HEK293 (cell line): Measurements from ENCODE around the gene CDCA8.

Experiments
- CTCF ChIA-PET: fragments of 350-600 bp; formaldehyde crosslinking; extraction: SDS; loops from one replicate; lab custom pipeline; 2021; ENCODE audit warnings: antibody characterized with exemption; lab: Yijun Ruan, JAX
- POLR2A ChIA-PET: fragments of 300-600 bp; formaldehyde crosslinking; extraction: SDS; loops from one replicate; lab custom pipeline; 2020; ENCODE audit warnings: antibody characterized with exemption, inconsistent platforms; lab: Yijun Ruan, JAX
- H3K27ac ChIP-seq: fragments of 200-500 bp; sonication (Bioruptor generic); 2 replicates; pipeline ENCODE4 v1.5.1; 2014; ENCODE audit warnings: low read depth, low read length, control low read depth, inconsistent platforms; ENCODE audit errors: extremely low read depth
- H3K36me3 ChIP-seq, 2 experiments: fragments of 200-500 bp in 1 of 2; sonication (Bioruptor generic) in 1 of 2; 1 replicate in 1 of 2; 2 replicates in 1 of 2; pipeline ENCODE4 v1.5.1; 2014 to 2017; ENCODE audit warnings: inconsistent platforms in 2 of 2, low read length in 2 of 2; ENCODE audit not compliant: control insufficient read depth in 2 of 2, insufficient read depth in 1 of 2
- H3K4me1 ChIP-seq: fragments of 200-500 bp; sonication (Bioruptor generic); 2 replicates; pipeline ENCODE4 v1.5.1; 2014; ENCODE audit warnings: mild to moderate bottlenecking, low read length, inconsistent platforms; ENCODE audit not compliant: control insufficient read depth, insufficient read depth
- H3K4me3 ChIP-seq: 2 replicates; pipeline ENCODE4 v1.5.1; 2011; ENCODE audit warnings: low read depth, mild to moderate bottlenecking, control low read depth, low read length, moderate library complexity
- H3K9me3 ChIP-seq: fragments of 200-500 bp; sonication (Bioruptor generic); 2 replicates; pipeline ENCODE4 v1.5.1; 2014; ENCODE audit warnings: low read depth, low read length, inconsistent platforms; ENCODE audit not compliant: control insufficient read depth, insufficient read depth
- INSM2 ChIP-seq: fragments of 450-650 bp; formaldehyde crosslinking; IDR thresholded peaks from 2 replicates; pipeline ENCODE4 v1.5.1; 2016; ENCODE audit warnings: missing biosample characterization, missing genetic modification characterization
- OSR2 ChIP-seq: fragments of 450-650 bp; formaldehyde crosslinking; IDR thresholded peaks from 2 replicates; pipeline ENCODE4 v1.5.1; 2016; ENCODE audit warnings: missing biosample characterization, missing genetic modification characterization
- PRDM1 ChIP-seq: fragments of 450-650 bp; formaldehyde crosslinking; IDR thresholded peaks from 2 replicates; pipeline ENCODE4; 2016; ENCODE audit warnings: missing biosample characterization, missing genetic modification characterization
- PRDM4 ChIP-seq: fragments of 450-650 bp; formaldehyde crosslinking; IDR thresholded peaks from 2 replicates; pipeline ENCODE4 v1.5.1; 2017; ENCODE audit warnings: missing biosample characterization, missing genetic modification characterization
- SALL2 ChIP-seq: fragments of 450-650 bp; formaldehyde crosslinking; IDR thresholded peaks from 2 replicates; pipeline ENCODE4 v1.5.0; 2017; ENCODE audit warnings: missing biosample characterization, mild to moderate bottlenecking, missing genetic modification characterization, borderline replicate concordance
- YY1 ChIP-seq: fragments of 450-650 bp; formaldehyde crosslinking; IDR thresholded peaks from 2 replicates; pipeline ENCODE4 v1.5.1; 2018; ENCODE audit warnings: missing biosample characterization, missing genetic modification characterization
- ZBTB49 ChIP-seq: fragments of 450-650 bp; formaldehyde crosslinking; IDR thresholded peaks from 2 replicates; pipeline ENCODE4 v1.5.1; 2016; ENCODE audit warnings: missing biosample characterization, missing genetic modification characterization, low read depth
- ZFP69B ChIP-seq: fragments of 450-650 bp; formaldehyde crosslinking; IDR thresholded peaks from 2 replicates; pipeline ENCODE4 v1.5.1; 2016; ENCODE audit warnings: missing biosample characterization, missing genetic modification characterization
- ZNF23 ChIP-seq: fragments of 450-650 bp; formaldehyde crosslinking; IDR thresholded peaks from 2 replicates; pipeline ENCODE4 v1.5.1; 2016; ENCODE audit warnings: missing biosample characterization, missing genetic modification characterization, borderline replicate concordance
- ZNF391 ChIP-seq: fragments of 450-650 bp; formaldehyde crosslinking; IDR thresholded peaks from 2 replicates; pipeline ENCODE4 v1.5.1; 2016; ENCODE audit warnings: low read depth, missing biosample characterization, missing genetic modification characterization, borderline replicate concordance
- ZNF514 ChIP-seq: fragments of 450-650 bp; formaldehyde crosslinking; IDR thresholded peaks from 2 replicates; pipeline ENCODE4 v1.5.1; 2016; ENCODE audit warnings: missing biosample characterization, missing genetic modification characterization
- ZNF521 ChIP-seq: fragments of 450-650 bp; formaldehyde crosslinking; IDR thresholded peaks from 2 replicates; pipeline ENCODE4 v1.5.1; 2017; ENCODE audit warnings: missing biosample characterization, mild to moderate bottlenecking, missing genetic modification characterization
- ZNF600 ChIP-seq: fragments of 450-650 bp; formaldehyde crosslinking; IDR thresholded peaks from 2 replicates; pipeline ENCODE4 v1.5.1; 2016; ENCODE audit warnings: missing biosample characterization, missing genetic modification characterization
- ZNF629 ChIP-seq: fragments of 450-650 bp; formaldehyde crosslinking; IDR thresholded peaks from 2 replicates; pipeline ENCODE4 v1.5.1; 2017; ENCODE audit warnings: missing biosample characterization, missing genetic modification characterization
- ZNF76 ChIP-seq: fragments of 450-650 bp; formaldehyde crosslinking; IDR thresholded peaks from 2 replicates; pipeline ENCODE4; 2016; ENCODE audit warnings: low read depth, missing biosample characterization, missing genetic modification characterization, borderline replicate concordance
- ZNF776 ChIP-seq: fragments of 450-650 bp; formaldehyde crosslinking; IDR thresholded peaks from 2 replicates; pipeline ENCODE4 v1.5.0; 2017; ENCODE audit warnings: missing biosample characterization, missing genetic modification characterization, borderline replicate concordance

Gene CDCA8

GRCh38 chr1:37699147-37699546 is 6.8 kb downstream of the CDCA8 start:
- ChIA-PET POLR2A (interaction anchor here (1.0 to 1.2 kb wide), 2 partner anchors 8 to 12 kb away, joined by 3 to 4 read pairs; a partner anchor contains a TSS), CTCF (interaction anchor here (1.4 kb wide), 1 partner anchor 96 kb away, joined by 3 read pairs; no protein-coding TSS in a partner anchor)
- no peak overlapping the region for H3K4me3 ChIP-seq
- peaks cover 61 to 96% of the 10 kb centered on the region in 2 experiments for H3K36me3 ChIP-seq
- TF ChIP-seq PRDM1 (peak; percentile 74), ZBTB49 (tag by site-specific recombination) (no peak)
- H3K27ac ChIP-seq, result no peak overlapping the region
- no peaks in the 10 kb centered on the region for H3K4me1 ChIP-seq
- no peaks in the 10 kb centered on the region for H3K9me3 ChIP-seq

GRCh38 chr1:37701051-37701450 is 8.7 kb downstream of the CDCA8 start:
- H3K36me3 ChIP-seq, result peaks cover 62 to 95% of the 10 kb centered on the region in 2 experiments
- ChIA-PET CTCF (interaction anchor here (0.6 to 1.3 kb wide), 3 partner anchors 98 to 288 kb away, joined by 3 to 5 read pairs (median 3); no protein-coding TSS in a partner anchor), POLR2A (interaction anchor here (0.7 kb wide), 1 partner anchor 8 kb away, joined by 3 read pairs; no protein-coding TSS in a partner anchor)

GRCh38 chr1:37703061-37703460 is 10.7 kb downstream of the CDCA8 start:
- H3K36me3 ChIP-seq, result peaks cover 63 to 95% of the 10 kb centered on the region in 2 experiments
- TF ChIP-seq ZNF23 (tag by site-specific recombination) (no peak), YY1 (tag by site-specific recombination) (no peak), ZNF76 (tag by site-specific recombination) (no peak), INSM2 (tag by site-specific recombination) (no peak), ZNF514 (no peak), ZNF521 (tag by site-specific recombination) (no peak), ZNF629 (tag by site-specific recombination) (no peak), SALL2 (tag by site-specific recombination) (no peak), PRDM4 (tag by site-specific recombination) (no peak)
- POLR2A ChIA-PET, result no interaction called here
- no peak overlapping the region for H3K27ac ChIP-seq
- H3K9me3 ChIP-seq, result no peaks in the 10 kb centered on the region
- H3K4me3 ChIP-seq, result no peak overlapping the region
- CTCF ChIA-PET, result interaction anchor here (0.6 kb wide), 1 partner anchor 10 kb away, joined by 3 read pairs; no protein-coding TSS in a partner anchor
- no peaks in the 10 kb centered on the region for H3K4me1 ChIP-seq

More at GRCh38 chr1:37701051-37701450, 8.7 kb downstream of the CDCA8 start:
- H3K27ac ChIP-seq, result no peak overlapping the region
- no peaks in the 10 kb centered on the region for H3K4me1 ChIP-seq
- TF ChIP-seq ZNF600 (tag by site-specific recombination), result peak; percentile 28; the same call in 1 of the 2 replicates
- TF ChIP-seq ZNF776 (tag by site-specific recombination), result no peak
- TF ChIP-seq ZFP69B (tag by site-specific recombination), result no peak
- TF ChIP-seq OSR2 (tag by site-specific recombination), result no peak
- no peak for TF ChIP-seq ZNF391
- H3K9me3 ChIP-seq, result no peaks in the 10 kb centered on the region
- H3K4me3 ChIP-seq, result no peak overlapping the region
